Tibial artery (tissue), 4 donors: Measurements from ENCODE around the gene KLKB1.

ENCODE experiments used
- DNase-seq, 2 donors: peaks; one replicate each; pipeline ENCODE4 v3.0.0-alpha.2; 2019
- H3K27ac ChIP-seq, 2 donors: fragments of 200-600 bp; sonication (generic) in 1 of 2; 1 replicate in 1 of 2; 2 replicates in 1 of 2; pipeline ENCODE4 v1.5.1; 2018 to 2019; ENCODE audit warnings: mild to moderate bottlenecking in 1 of 2
- H3K27me3 ChIP-seq, 2 donors: fragments of 200-600 bp; sonication (generic) in 1 of 2; one replicate each; pipeline versions ENCODE4 v1.5.1 to v1.6.0; 2016 to 2019
- H3K36me3 ChIP-seq, 3 donors: fragments of 200-600 bp; sonication (generic) in 2 of 3; one replicate each; pipeline ENCODE4 v1.5.1; 2016 to 2019; ENCODE audit warnings: mild to moderate bottlenecking in 2 of 3
- H3K4me1 ChIP-seq, 4 donors: fragments of 200-600 bp; sonication (generic) in 2 of 4; 1 replicate in 3 of 4; 2 replicates in 1 of 4; pipeline ENCODE4 v1.5.1; 2016 to 2019
- H3K4me3 ChIP-seq, 2 donors: fragments of 200-600 bp; sonication (generic) in 1 of 2; 1 replicate in 1 of 2; 2 replicates in 1 of 2; pipeline ENCODE4 v1.5.1; 2018 to 2019; ENCODE audit warnings: mild to moderate bottlenecking in 2 of 2
- H3K9me3 ChIP-seq, 3 donors: fragments of 200-600 bp; sonication (generic) in 1 of 3; one replicate each; pipeline ENCODE4 v1.5.1; 2016 to 2019
- intact Hi-C: fragments of 100-400 bp; cut with DNase I; formaldehyde crosslinking; loops from one replicate; pipeline ENCODE4 v1.15.0; 2023; ENCODE audit warnings: low total_unique reads
- TF ChIP-seq, protein P1 (sequence below), 2 experiments: fragments of 200-600 bp in 1 of 2; fragments of 450-650 bp in 1 of 2; IDR thresholded peaks; one replicate each; pipeline ENCODE4 v1.5.1; 2017 to 2019; ENCODE audit warnings: antibody characterized with exemption in 2 of 2, mild to moderate bottlenecking in 1 of 2, moderate library complexity in 1 of 2

Gene KLKB1

DNA sequence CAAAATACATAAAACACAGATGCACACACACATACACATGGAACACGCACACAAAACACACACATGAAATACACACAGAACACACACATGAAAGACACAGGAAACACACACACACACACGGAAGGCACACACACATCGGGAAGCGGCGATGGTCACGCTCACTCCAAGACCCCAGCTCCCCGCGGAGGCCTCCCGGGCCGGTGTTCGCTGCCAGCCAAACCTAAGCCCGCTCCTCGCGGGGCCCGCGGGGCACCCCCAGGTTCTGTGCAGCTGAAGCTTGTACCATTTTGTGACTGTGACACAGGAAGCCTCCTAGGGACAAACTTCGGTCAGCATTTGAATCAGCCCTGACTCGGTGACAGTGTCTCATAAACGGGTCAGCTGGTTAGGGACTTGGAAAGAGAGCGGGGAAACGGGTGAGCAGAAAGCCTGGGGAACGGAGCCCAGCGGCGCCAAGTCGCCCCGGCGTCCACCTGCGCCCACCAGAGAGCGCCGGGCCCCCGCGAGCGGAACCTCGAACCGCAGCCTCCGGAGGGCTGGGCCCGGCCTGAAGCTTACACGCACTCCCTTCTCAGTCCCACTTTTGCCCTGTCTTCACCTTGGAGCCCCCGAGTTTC, 70.8 kb downstream of the KLKB1 start:
- Histone ChIP-seq H3K27ac (no peak overlapping the region), H3K9me3 (no peaks in the 10 kb centered on the region), H3K4me1 (no peaks in the 10 kb centered on the region), H3K27me3 (peaks cover 0 to 19% of the 10 kb centered on the region in 2 donors), H3K36me3 (no peaks in the 10 kb centered on the region), H3K4me3 (no peak overlapping the region)
- TF ChIP-seq, protein P1, sequence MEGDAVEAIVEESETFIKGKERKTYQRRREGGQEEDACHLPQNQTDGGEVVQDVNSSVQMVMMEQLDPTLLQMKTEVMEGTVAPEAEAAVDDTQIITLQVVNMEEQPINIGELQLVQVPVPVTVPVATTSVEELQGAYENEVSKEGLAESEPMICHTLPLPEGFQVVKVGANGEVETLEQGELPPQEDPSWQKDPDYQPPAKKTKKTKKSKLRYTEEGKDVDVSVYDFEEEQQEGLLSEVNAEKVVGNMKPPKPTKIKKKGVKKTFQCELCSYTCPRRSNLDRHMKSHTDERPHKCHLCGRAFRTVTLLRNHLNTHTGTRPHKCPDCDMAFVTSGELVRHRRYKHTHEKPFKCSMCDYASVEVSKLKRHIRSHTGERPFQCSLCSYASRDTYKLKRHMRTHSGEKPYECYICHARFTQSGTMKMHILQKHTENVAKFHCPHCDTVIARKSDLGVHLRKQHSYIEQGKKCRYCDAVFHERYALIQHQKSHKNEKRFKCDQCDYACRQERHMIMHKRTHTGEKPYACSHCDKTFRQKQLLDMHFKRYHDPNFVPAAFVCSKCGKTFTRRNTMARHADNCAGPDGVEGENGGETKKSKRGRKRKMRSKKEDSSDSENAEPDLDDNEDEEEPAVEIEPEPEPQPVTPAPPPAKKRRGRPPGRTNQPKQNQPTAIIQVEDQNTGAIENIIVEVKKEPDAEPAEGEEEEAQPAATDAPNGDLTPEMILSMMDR (IDR thresholded peaks at IDR 0.05): no peak
- no peak for DNase-seq
- intact Hi-C loops: loop anchor here (5.0 kb wide), 1 partner anchor 289 kb away; no protein-coding TSS in a partner anchor

DNA sequence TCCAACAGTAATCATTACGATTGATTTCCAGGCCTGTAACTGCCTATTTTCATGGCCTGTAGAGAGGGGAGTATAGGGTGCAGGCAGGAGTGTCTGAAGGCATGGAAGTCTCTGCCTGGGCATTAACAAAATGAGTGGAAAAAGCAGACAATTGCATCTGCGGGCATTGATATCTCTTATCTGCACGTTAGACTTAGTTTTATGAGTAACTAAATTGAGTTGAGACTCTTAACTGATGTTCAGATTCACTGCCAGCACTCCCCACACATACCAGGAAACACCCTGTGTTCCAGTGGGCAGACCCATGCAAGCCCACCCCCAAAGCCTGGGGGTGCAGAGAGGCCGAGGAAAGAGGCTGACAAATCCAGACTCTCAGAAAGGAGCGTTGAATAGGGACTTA, 72.0 kb downstream of the KLKB1 start:
- no peak overlapping the region for H3K27ac ChIP-seq
- intact Hi-C loops: loop anchor here (5.0 kb wide), 1 partner anchor 288 kb away; no protein-coding TSS in a partner anchor
- H3K36me3 ChIP-seq: no peaks in the 10 kb centered on the region
- no peaks in the 10 kb centered on the region for H3K9me3 ChIP-seq
- no peak for DNase-seq
- TF ChIP-seq, protein P1 (IDR thresholded peaks at IDR 0.05): no peak
- H3K27me3 ChIP-seq: peaks cover 0 to 19% of the 10 kb centered on the region in 2 donors
- no peak overlapping the region for H3K4me3 ChIP-seq
- H3K4me1 ChIP-seq: no peaks in the 10 kb centered on the region

DNA sequence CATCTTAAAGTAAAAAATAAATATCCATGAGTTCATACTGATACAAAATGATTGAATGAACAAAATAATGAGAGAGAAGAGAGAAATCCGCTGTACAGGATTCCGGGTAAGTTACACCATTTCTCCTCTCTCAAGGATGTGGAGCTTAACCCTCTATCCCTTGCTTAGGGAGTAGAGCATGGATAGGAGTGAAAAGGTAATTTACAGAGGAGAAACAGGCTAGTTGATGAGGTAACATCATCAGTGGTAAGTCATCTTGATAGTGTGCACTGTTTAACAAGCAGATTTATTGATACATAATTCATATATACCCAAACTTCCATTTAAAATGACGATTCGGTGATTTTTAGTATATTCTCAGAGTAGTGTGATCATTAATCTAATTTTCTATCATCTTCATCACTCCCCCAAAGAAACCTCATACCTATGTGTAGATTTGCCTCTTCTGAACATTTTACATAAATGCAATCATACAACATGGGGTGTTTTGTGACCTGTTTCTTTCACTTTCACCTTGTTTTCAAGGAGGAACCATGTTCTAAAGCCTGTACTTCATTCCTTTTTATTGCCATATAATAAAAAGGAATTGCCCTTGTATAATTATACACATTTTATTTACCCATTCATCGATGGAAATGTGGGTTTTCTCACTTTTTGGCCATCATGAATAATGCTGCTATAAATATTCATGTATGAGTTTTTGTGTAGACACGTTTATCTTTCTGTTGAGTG, 73.5 kb downstream of the KLKB1 start:
- no peaks in the 10 kb centered on the region for H3K4me1 ChIP-seq
- TF ChIP-seq, protein P1 (IDR thresholded peaks at IDR 0.05): no peak
- no peak overlapping the region for H3K27ac ChIP-seq
- H3K27me3 ChIP-seq: peaks cover 0 to 28% of the 10 kb centered on the region in 2 donors
- no peak for DNase-seq
- intact Hi-C loops: no loop called here
- no peak overlapping the region for H3K4me3 ChIP-seq
- no peaks in the 10 kb centered on the region for H3K9me3 ChIP-seq
- no peaks in the 10 kb centered on the region for H3K36me3 ChIP-seq

DNA sequence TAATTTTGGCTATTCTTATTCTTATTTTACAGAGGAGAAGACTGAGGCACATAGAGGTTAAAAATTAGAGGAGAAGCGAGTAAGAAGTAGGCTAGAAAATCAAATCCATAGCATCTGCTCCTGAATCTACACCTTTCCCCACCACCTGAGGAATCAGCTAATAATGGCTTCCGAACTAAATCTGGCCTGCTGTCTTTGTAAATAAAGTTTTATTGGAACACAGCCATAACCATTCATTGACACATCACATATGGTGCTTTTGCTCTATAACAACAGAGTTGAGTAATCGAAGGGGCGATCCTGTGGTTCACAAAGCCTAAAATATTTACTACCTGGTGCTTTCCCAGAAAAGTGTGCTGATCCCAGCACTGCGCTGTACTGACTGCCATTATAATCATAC, 76.9 kb downstream of the KLKB1 start:
- no peaks in the 10 kb centered on the region for H3K36me3 ChIP-seq
- no peaks in the 10 kb centered on the region for H3K9me3 ChIP-seq
- intact Hi-C loops: no loop called here
- no peak overlapping the region for H3K27ac ChIP-seq
- H3K27me3 ChIP-seq: peaks cover 0 to 22% of the 10 kb centered on the region in 2 donors
- no peak for DNase-seq
- no peaks in the 10 kb centered on the region for H3K4me1 ChIP-seq
- TF ChIP-seq, protein P1 (IDR thresholded peaks at IDR 0.05): no peak
- H3K4me3 ChIP-seq: no peak overlapping the region

DNA sequence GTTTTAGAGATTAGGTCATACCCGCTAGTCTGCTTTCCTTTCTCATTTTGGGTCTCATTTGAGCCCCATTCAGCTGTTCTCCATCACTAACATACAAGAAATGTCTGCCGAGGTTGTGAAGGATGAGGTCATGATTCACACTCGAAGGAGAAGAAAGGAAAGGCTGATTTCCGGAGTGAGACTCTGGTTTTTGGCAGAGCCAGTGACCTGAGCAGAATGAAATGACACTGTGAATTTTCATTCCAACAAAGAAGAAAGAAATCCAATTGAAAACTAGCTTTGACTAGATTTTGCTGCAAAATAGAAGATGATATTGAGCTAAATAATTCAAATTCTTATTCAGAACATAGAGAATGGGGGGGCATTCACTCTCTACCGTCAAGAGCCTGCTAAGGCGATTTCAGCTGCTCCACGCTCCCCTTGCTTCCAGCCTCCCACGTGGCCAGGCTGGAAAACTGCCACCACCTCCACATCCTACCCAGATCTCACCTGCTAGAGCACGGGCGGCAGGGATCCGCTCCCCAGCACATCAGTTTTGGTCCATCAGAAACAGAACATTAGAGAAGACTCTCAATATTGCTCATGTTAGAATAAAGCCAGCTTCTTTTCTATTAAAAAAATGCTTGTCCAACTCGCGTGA, 77.7 kb downstream of the KLKB1 start:
- intact Hi-C loops: no loop called here
- Histone ChIP-seq H3K27me3 (peaks cover 0 to 22% of the 10 kb centered on the region in 2 donors), H3K9me3 (no peaks in the 10 kb centered on the region), H3K27ac (no peak overlapping the region), H3K4me3 (no peak overlapping the region), H3K4me1 (no peaks in the 10 kb centered on the region), H3K36me3 (no peaks in the 10 kb centered on the region)
- TF ChIP-seq, protein P1 (IDR thresholded peaks at IDR 0.05): no peak
- DNase-seq: no peak
